Ovary (tissue), 9 donors: ENCODE data around the gene WDR59. TPM values are rescaled to one million over a fixed set of nuclear protein-coding genes. Genes with fewer than 3 reads are reported as not detected.
A peak's percentile ranks its signal among the peaks of the same experiment; 100 is the strongest.
"Not testable (repeated sequence)": the region's sequence is repeated elsewhere in the genome, so short reads cannot be mapped to it uniquely, and the experiment has no call there.

Experiments used
- DNase-seq, 5 donors: peaks; one replicate each; pipeline ENCODE4 v3.0.0-alpha.2; 2019 to 2020
- H3K27ac ChIP-seq, 2 donors: fragments of 200-600 bp; one replicate each; pipeline versions ENCODE4 v1.5.1 to v1.8.0; 2019 to 2022
- H3K27me3 ChIP-seq: fragments of 200-600 bp; one replicate; pipeline ENCODE4 v1.8.0; 2022
- H3K36me3 ChIP-seq: fragments of 200-600 bp; sonication (generic); one replicate; pipeline ENCODE4 v1.5.1; 2019
- H3K4me1 ChIP-seq: one replicate; pipeline ENCODE4 v1.8.1; 2013; ENCODE audit warnings: mild to moderate bottlenecking, moderate library complexity; ENCODE audit not compliant: insufficient read depth
- H3K4me3 ChIP-seq: fragments of 200-600 bp; sonication (generic); one replicate; pipeline ENCODE4 v1.5.1; 2017
- H3K9me3 ChIP-seq, 2 donors: fragments of 200-600 bp in 1 of 2; sonication (generic) in 1 of 2; one replicate each; pipeline versions ENCODE4 v1.5.1 to v1.8.1; 2013 to 2019; ENCODE audit warnings: mild to moderate bottlenecking in 1 of 2, moderate library complexity in 1 of 2
- EP300 ChIP-seq: sonication (generic); formaldehyde crosslinking; IDR thresholded peaks from one replicate; pipeline ENCODE4 v1.6.1; 2017; ENCODE audit warnings: antibody characterized with exemption
- POLR2A ChIP-seq: fragments of 450-650 bp; IDR thresholded peaks from one replicate; pipeline ENCODE4 v1.6.1; 2017; ENCODE audit warnings: antibody characterized with exemption, mild to moderate bottlenecking, moderate library complexity
- WGBS, 3 donors: extraction: QIAGEN DNeasy Blood & Tissue Kit in 1 of 3; methylation state at CpG; one replicate each; pipeline versions ENCODE4 v1.1.5 to v1.1.7; 2013 to 2017; 5-methylcytosine and 5-hydroxymethylcytosine counted together
- intact Hi-C, 4 donors: fragments of 100-400 bp; cut with DNase I; formaldehyde crosslinking; loops; one replicate each; pipeline versions ENCODE4 v1.11.0 to v1.15.1; 2022 to 2023
- polyA plus RNA-seq, 2 donors: library from polyadenylated mRNA; stranded (reverse); fragments of 200-250 nt in 1 of 2; fragments of 350-450 nt in 1 of 2; fragmentation: Illumina TruSeq in 1 of 2; extraction: RNeasy Lipid Tissue Mini Kit (QIAGEN cat#74804) in 1 of 2; gene quantifications; one replicate each; pipeline ENCODE4 v1.2.3, GENCODE V29; 2013 to 2014
- total RNA-seq, 7 donors: library from RNA; depleted of rRNA in 2 of 7; stranded (reverse); fragments of >200 nt in 2 of 7; fragmentation: NEBNext Ultra II Directional in 3 of 7; extraction: Animal tissue kit (Norgen Biotek cat#: 25700) in 3 of 7; gene quantifications; one replicate each; pipeline versions ENCODE4 v1.1.0 to v1.2.4, GENCODE V29; 2016 to 2023
- TF ChIP-seq, protein P1 (sequence below), 3 donors: fragments of 450-650 bp in 2 of 3; fragments of 200-600 bp in 1 of 3; IDR thresholded peaks; one replicate each; pipeline versions ENCODE4 v1.5.1 to v1.8.0; 2016 to 2022; ENCODE audit warnings: antibody characterized with exemption in 3 of 3, mild to moderate bottlenecking in 1 of 3
- donor health status: DM: no; HTN: no; CAD: no; lungs with moderate emphysema.
- donor health status: DM: no; HTN: no; CAD: no.
- donor health status: Bipolar disorder and iron deficiency.
- donor health status: DM: yes; HTN: yes; CAD: no.
- donor health status: DM: no; HTN: no; CAD: no.
- donor health status: DM: yes; HTN: yes; CAD: no.

The WDR59 gene
- total and polyA plus RNA-seq, 9 donors = 23.6 to 82.3 (median 59.3) TPM

DNA sequence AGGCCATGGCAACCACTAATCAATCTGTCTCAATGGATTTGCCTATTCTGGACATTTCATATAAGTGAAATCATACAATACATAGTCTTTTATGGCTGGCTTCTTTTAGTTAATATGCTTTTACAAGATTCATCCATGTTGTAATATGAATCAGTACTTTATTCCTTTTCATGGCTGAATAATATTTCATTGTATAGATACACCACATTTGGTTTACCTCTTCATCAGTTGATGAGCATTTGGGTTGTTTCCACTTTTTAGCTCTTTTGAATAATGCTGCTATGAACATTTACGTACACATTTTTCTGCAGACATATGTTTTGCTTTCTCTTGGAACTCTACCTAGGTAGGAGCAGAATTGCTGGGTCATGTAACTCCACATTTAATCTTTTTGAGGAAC, 11.1 kb upstream of the WDR59 start:
- TF ChIP-seq EP300 (no peak), POLR2A (no peak)
- TF ChIP-seq, protein P1, sequence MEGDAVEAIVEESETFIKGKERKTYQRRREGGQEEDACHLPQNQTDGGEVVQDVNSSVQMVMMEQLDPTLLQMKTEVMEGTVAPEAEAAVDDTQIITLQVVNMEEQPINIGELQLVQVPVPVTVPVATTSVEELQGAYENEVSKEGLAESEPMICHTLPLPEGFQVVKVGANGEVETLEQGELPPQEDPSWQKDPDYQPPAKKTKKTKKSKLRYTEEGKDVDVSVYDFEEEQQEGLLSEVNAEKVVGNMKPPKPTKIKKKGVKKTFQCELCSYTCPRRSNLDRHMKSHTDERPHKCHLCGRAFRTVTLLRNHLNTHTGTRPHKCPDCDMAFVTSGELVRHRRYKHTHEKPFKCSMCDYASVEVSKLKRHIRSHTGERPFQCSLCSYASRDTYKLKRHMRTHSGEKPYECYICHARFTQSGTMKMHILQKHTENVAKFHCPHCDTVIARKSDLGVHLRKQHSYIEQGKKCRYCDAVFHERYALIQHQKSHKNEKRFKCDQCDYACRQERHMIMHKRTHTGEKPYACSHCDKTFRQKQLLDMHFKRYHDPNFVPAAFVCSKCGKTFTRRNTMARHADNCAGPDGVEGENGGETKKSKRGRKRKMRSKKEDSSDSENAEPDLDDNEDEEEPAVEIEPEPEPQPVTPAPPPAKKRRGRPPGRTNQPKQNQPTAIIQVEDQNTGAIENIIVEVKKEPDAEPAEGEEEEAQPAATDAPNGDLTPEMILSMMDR (IDR thresholded peaks at IDR 0.05) = no peak
- no peak overlapping the region for H3K4me3 ChIP-seq
- no peaks in the 10 kb centered on the region for H3K9me3 ChIP-seq
- 91 to 96% (median 93%) methylated on average over 1 of the region's 1 CpG for WGBS, 3 donors
- no peak overlapping the region for H3K27ac ChIP-seq
- H3K27me3 ChIP-seq = no peaks in the 10 kb centered on the region
- intact Hi-C loops = loop anchor here in 1 of 4 donors (5.0 kb wide), 1 partner anchor 116 kb away; no protein-coding TSS in a partner anchor
- peaks cover 3% of the 10 kb centered on the region for H3K4me1 ChIP-seq
- no peaks in the 10 kb centered on the region for H3K36me3 ChIP-seq
- DNase-seq = no peak

DNA sequence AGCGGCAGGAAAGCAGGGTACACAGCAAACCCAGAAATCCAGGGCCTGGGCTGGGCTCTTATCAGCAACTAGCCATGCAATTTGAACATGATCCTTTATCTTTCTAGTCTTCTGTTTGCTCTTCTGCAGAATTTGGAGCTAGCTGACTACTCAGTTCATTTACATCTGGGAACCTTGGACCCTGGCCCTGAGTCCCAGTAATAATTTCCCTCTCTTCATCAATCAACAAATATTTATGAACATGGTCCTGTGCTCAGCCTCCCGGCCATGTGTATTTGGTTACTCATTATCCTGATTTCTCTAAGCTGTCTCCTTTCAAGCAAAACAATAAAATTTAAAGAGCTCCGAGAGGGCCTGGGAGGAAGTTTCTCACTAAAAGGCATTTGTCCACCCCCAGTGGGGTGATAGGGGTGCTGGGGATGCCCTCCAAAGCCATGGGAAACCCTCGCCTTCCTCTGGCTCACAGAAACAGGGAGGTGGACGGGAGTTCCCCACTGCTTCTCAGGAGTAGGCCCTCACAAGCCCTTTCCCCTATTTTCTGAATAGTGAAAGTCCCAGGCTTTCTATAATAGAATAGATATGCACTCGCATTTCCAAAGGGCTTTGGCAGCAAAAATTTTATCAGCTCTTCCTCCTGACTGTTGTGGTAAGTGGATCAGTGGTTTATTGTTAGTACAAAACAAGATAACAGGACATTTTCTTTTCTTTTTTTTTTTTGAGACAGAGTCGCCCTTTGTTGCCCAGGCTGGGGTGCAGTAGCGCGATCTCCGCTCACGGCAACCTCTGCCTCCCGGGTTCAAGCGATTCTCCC, 6.9 kb upstream of the WDR59 start:
- WGBS, 3 donors = 10 to 22% (median 20%) methylated on average over 13 of the region's 13 CpGs
- intact Hi-C loops = no loop called here
- no peak for DNase-seq
- Histone ChIP-seq H3K27ac (peak overlapping the region; percentile 44 to 72), H3K27me3 (no peaks in the 10 kb centered on the region), H3K4me1 (peaks cover 3% of the 10 kb centered on the region), H3K9me3 (no peaks in the 10 kb centered on the region), H3K36me3 (no peaks in the 10 kb centered on the region), H3K4me3 (no peak overlapping the region)
- TF ChIP-seq EP300 = no peak
- no peak for TF ChIP-seq POLR2A
- TF ChIP-seq, protein P1 (IDR thresholded peaks at IDR 0.05) = no peak

DNA sequence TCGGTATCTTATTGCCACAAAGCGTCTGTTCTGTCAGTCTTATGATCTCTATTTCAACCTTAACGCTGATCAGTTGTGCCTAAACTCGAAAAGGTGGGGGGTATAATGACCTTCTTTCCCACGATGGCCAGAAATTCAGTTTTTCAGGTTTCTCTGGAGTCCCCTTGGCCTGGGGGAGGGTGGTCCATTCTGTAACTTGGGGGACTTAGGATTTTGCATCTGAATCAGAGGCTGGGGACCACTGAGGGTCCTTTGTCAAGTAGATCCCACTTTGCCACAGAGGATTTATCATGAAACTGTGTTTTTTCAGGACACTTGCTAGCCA, 6.3 kb upstream of the WDR59 start:
- peak overlapping the region in 1 of 2 donors; percentile 72 for H3K27ac ChIP-seq

DNA sequence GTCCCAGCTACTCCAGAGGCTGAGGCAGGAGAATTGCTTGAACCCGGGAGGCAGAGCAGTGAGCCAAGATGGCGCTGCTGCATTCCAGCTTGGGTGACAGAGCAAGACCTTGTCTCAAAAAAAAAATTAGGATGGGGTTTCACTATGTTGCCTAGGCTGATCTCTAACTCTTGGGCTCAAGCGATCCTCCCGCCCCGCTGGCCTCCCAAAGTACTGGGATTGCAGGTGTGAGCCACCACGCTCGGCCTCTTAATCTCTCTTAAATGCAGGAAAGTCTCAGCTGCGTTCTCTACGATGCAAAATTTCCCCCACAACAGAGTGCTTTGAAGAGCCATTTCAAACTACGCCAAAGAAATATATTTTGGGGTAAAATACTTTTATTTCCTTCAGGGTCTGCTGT, 5.9 kb upstream of the WDR59 start:
- H3K9me3 ChIP-seq = no peaks in the 10 kb centered on the region
- no peak overlapping the region for H3K4me3 ChIP-seq
- TF ChIP-seq POLR2A = no peak
- TF ChIP-seq, protein P1 (IDR thresholded peaks at IDR 0.05) = no peak
- no peak for TF ChIP-seq EP300
- no peaks in the 10 kb centered on the region for H3K27me3 ChIP-seq
- intact Hi-C loops = no loop called here
- H3K27ac ChIP-seq = no peak overlapping the region
- WGBS, 3 donors = 96 to 99% (median 97%) methylated on average over 10 of the region's 10 CpGs
- peaks cover 3% of the 10 kb centered on the region for H3K4me1 ChIP-seq
- DNase-seq = no peak
- H3K36me3 ChIP-seq = no peaks in the 10 kb centered on the region

More for the DNA sequence above, 6.3 kb upstream of the WDR59 start:
- intact Hi-C loops = no loop called here
- no peak for DNase-seq
- H3K27me3 ChIP-seq = no peaks in the 10 kb centered on the region
- H3K4me1 ChIP-seq = peaks cover 3% of the 10 kb centered on the region
- TF ChIP-seq POLR2A (no peak), EP300 (no peak)
- TF ChIP-seq, protein P1 (IDR thresholded peaks at IDR 0.05) = no peak
- H3K9me3 ChIP-seq = no peaks in the 10 kb centered on the region
- 72 to 86% (median 78%) methylated on average over 5 of the region's 5 CpGs for WGBS, 3 donors
- H3K4me3 ChIP-seq = no peak overlapping the region
- no peaks in the 10 kb centered on the region for H3K36me3 ChIP-seq

DNA sequence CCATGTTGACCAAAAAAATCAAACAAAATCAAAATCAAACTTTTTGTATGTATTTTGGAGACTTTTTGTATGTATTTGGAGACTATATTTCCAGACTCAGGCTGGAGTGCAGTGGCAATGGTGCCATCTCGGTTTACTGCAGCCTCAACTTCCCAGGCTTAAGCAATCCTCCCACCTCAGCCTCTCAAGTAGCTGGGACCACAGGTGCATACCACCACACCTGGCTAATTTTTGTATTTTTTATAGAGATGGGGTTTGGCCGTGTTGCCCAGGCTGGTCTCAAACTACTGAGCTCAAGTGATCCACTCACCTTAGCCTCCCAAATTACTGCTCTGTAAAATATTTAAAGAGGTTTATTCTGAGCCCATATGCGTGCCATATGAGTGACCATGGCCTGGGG, 4.9 kb upstream of the WDR59 start:
- intact Hi-C loops, H3K4me3 ChIP-seq, H3K4me1 ChIP-seq, H3K27me3 ChIP-seq, H3K9me3 ChIP-seq, DNase-seq, H3K27ac ChIP-seq, H3K36me3 ChIP-seq: not testable (repeated sequence)
- 92 to 99% (median 98%) methylated on average over 3 of the region's 3 CpGs for WGBS, 3 donors
